Epithelial cell of prostate (primary cell): Measurements from ENCODE around the gene SPAM1.
A peak's percentile ranks its signal among the peaks of the same experiment; 100 is the strongest.
"Not testable (repeated sequence)": the region's sequence is repeated elsewhere in the genome, so short reads cannot be mapped to it uniquely, and the experiment has no call there.

Experiments used
- DNase-seq: peaks from one replicate; pipeline ENCODE4 v3.0.0-alpha.2; 2011; ENCODE audit warnings: low read depth, low spot score
- H3K27ac ChIP-seq: fragments of 450-650 bp; 2 replicates; pipeline ENCODE4 v1.5.1; 2017; ENCODE audit warnings: mild to moderate bottlenecking

SPAM1 gene

GRCh38 chr7:123944395-123944794 is 19.4 kb downstream of the SPAM1 start:
- H3K27ac ChIP-seq, result no peak overlapping the region
- no peak for DNase-seq

GRCh38 chr7:123945938-123946337 is 20.9 kb downstream of the SPAM1 start:
- no peak for DNase-seq
- no peak overlapping the region for H3K27ac ChIP-seq

DNA sequence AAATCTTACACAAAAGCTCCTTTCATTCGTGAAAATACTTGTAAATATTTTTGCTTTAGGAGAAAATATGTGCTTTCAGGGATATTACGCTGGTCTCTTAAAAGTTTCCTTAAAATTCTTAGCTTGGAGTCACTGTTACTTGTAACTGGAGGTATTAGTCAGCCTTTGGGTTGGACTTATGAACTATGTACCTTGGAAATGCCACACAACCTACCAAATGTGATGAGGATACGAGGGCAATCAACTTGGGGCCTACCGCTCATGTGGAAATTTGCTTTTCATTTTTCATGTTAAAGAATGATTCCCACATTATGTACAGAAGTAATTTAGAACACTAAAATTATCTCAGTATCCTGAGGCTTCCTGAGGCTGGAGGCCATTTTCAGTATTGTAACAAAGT is 23.1 kb downstream of the SPAM1 start:
- no peak for DNase-seq
- H3K27ac ChIP-seq, result no peak overlapping the region

DNA sequence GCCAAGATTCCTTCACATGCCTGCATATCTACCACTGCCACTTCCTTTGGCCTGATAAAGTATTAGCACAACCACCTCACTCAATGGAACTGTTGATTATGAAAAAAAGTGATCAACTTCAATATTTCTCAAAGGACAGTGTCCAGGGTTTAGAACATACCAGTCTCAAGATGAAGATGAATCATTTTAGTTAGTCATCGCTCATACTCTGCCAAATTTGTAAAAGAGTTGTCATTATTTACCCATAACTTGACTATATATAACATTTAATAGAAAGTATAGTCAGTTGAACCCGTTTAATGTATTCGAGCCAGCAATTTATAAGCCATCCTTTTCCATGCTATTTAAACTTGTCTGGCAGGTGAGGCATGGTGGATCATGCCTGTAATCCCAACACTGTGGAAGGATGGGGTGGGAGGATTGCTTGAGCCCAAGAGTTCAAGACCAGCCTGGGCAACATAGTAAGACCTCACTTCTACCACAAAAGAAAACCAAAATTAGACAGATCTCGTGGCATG is 33.2 kb downstream of the SPAM1 start:
- H3K27ac ChIP-seq, result no peak overlapping the region
- peak; percentile 20 for DNase-seq

DNA sequence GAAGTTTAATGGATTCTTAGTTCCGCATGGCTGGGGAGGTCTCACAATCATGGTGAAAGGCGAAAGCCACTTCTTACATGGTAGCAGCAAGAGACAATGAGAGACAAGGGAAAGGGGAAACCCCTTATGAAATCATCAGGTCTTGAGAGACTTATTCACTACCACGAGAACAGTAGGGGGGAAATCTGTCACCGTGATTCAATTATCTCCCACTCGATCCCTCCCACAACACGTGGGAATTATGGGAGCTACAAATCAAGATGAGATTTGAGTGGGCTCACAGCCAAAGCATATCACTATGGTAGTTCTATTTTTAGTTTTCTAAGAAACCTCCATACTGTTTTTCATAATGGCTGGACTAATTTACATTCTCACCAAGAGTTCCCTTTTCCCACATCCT is 36.7 kb downstream of the SPAM1 start:
- DNase-seq, result no peak
- H3K27ac ChIP-seq, result no peak overlapping the region

DNA sequence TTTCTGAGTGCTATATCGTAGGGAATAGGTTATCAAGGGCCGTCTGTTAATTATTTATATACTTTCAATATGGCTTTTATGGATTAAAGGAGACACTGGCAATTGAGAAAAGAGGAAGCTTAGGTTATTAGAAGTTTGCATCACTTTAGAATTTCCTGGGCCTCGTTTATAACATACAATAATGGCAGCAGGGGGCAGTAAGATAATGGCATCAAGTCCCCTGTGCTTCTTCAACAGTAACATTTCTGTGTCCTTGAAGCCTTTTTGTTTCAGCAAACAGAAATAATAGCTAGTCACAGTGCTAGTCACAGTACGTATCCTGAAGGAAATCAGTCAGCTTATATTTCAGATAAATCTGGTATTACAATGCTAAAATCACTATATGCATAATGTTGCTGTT is 41.9 kb downstream of the SPAM1 start:
- DNase-seq, result no peak
- no peak overlapping the region for H3K27ac ChIP-seq

DNA sequence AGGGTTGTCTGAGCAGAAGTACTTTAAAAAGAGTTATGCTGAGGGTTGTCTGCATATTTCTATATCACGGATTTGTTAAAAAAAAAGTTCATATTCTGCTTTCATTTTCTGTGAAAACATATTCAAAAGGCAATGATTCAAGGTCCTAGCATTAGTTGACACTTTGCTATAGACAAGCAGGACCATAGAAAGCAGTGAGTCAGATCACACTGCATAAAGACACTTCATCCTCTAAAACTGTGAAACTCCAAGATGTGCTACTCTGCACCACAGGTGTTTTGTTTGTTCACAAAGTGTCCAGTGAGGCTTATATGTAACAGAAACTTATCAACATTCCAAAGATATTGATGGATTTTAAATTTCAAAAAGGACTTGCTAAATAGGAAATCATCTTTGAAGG is 47.0 kb downstream of the SPAM1 start:
- H3K27ac ChIP-seq, result no peak overlapping the region
- no peak for DNase-seq

GRCh38 chr7:123972831-123973230 is 47.8 kb downstream of the SPAM1 start:
- DNase-seq, result no peak
- H3K27ac ChIP-seq, result no peak overlapping the region

- DNase-seq, result peak; percentile 12
- peak overlapping the region; percentile 11 for H3K27ac ChIP-seq
These were observed 49.4 kb downstream of the SPAM1 start for GRCh38 chr7:123974326-123974908.

DNA sequence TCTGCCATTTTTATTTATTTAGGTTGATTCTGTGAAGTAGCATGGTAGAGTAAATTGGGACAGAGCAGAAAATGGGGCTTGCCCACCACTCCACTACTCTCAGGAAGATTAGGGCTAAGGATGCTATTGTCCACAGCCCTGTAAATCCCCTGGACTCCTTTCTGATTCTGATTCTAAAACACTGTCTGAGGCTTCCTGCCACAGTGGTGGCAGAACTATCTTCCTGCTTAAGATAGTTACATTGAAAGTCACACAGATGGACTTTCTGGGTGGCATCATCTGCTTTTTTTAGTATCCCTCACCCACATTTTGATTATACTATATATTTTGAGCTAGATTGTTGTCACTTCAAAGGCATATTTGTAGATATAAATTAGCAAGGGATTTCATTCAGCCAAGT is 50.0 kb downstream of the SPAM1 start:
- no peak for DNase-seq
- H3K27ac ChIP-seq, result no peak overlapping the region

- no peak overlapping the region for H3K27ac ChIP-seq
- no peak for DNase-seq
These were observed 52.0 kb downstream of the SPAM1 start for GRCh38 chr7:123977081-123977480.

DNA sequence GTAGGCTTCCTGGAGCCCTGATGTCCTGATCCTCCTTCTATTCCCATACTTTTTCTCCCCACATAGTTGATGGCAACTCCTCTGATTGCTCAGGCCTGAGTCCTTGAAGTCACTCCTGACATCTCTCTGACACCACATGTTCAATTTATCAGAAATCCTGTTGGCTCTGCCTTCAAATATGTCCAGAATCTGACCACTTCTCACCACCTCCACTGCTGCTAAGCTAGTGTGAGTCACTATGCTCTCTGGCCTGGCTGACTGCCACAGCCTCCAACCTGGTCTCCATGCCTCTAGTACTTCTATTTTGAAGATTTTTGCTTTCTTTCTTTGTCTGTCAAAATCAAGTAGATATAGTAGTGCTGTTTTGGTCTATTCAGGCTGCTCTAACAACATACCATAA is 54.8 kb downstream of the SPAM1 start:
- H3K27ac ChIP-seq, result no peak overlapping the region
- no peak for DNase-seq

GRCh38 chr7:123987445-123987844 is 62.4 kb downstream of the SPAM1 start:
- no peak for DNase-seq
- H3K27ac ChIP-seq, result no peak overlapping the region

DNA sequence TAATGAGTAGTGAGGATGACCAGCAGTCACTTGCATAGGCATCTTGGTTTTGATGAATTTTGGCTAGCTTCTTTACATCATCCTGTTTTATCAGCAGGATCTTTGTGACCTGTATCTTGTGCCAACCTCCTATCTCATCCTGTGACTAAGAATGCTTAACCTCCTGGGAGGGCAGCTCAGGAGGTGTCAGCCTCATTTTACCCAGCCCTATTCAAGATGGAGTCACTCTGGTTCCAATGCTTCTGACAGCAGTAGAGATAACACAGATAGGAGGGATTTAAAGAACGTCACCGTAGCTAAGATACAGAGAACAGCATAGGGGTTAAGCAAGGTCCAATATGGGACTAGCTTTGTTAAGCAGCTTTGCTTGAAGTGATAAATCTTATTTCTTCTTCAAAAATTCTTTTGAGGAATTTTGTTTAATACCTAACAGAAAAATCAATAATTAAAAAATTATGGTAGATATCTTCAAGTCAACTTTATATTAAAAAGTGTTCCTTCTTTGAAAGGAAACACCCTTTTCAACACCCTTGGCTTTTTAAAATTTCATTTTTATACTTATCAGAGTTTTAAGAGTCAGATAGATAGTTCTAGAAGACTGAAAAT is 68.0 kb downstream of the SPAM1 start:
- no peak for DNase-seq
- H3K27ac ChIP-seq, result no peak overlapping the region

DNA sequence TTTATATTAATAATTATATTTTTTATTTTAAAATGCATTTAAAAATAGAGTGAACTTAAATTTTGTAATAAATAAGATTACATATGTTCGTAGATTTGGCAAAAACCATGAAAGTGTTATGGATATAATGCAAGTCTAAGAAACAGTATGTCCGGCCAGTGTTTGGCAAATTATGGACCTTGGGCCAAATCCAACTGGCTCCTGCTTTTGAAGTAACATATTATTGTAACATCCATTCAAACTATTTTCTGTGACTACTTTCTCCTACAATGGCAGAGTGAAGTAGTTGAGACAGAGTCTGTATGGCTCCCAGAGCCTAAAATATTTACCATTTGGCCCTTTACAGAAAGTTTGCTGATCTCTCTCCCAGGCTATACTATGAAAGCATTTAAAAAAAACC is 69.0 kb downstream of the SPAM1 start:
- no peak for DNase-seq
- no peak overlapping the region for H3K27ac ChIP-seq

GRCh38 chr7:123994449-123994848 is 69.4 kb downstream of the SPAM1 start:
- no peak overlapping the region for H3K27ac ChIP-seq
- DNase-seq, result no peak

DNA sequence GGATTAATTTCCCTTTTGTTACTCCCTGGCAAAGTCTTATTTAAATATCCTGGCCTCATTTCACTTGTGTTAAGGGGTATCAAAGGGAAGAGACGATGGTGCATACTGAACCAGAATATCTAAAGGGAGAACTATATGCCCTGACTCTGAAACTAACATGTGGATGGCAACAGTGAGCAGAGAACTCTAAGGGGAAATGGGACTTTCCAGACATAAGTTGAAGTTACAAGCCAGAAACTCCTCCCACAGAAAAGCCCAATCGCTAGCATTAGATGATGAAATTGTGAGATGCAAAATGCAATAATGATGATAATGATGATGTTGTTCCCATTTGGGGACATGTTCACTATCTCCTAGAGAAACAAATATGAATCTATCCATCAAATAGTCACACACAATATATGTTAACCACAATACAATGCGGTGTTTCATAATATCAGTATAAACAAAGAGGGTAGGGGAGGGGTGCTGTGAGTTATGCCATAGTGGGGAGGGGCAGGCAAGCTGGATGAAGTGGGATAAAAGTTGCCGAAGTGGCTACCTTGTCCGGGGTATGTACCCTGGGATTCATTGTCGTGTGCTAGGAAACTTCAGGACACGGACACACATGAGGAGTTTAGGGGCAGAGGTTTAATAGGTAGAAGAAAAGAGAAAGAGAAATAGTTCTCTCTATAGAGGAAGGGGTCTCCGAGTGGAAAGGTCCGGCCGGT is 70.7 kb downstream of the SPAM1 start:
- H3K27ac ChIP-seq, result no peak overlapping the region
- DNase-seq, result no peak

DNA sequence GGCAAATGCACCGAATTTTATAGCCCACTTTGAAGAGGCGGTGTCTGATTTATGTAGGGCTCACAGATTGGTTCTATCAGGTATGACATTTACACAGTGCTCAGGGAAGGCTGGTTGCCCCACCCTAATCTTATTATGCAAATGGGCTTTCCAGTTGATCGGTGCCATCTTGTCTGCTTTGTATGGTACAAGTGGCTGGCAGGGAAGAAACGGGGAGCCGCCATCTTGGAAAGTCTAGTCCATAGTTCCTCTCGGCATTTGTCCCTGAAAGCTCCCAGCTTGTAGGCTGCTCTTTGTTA is 71.2 kb downstream of the SPAM1 start:
- DNase-seq, result no peak

DNA sequence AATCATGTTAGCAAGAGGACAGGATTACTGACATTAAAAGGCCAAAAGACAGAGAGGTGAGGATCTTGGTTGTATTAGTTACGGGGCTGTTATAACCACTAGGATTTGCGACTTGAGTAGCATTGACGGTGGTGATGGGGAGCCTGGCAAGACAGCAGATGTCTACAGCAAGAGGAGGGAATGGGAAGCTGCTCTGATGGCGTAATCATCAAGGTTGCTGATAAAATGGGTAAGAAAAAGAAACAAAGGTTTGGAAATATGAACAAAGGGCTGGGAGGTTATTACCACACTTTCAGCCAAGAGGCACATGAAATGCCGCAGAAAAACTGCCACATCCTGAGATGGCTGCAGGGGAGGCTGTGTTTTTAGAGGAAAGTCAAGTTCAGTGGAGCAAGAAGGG is 73.9 kb downstream of the SPAM1 start:
- DNase-seq, result no peak
- no peak overlapping the region for H3K27ac ChIP-seq

More for the DNA sequence above, 71.2 kb downstream of the SPAM1 start:
- no peak overlapping the region for H3K27ac ChIP-seq

DNA sequence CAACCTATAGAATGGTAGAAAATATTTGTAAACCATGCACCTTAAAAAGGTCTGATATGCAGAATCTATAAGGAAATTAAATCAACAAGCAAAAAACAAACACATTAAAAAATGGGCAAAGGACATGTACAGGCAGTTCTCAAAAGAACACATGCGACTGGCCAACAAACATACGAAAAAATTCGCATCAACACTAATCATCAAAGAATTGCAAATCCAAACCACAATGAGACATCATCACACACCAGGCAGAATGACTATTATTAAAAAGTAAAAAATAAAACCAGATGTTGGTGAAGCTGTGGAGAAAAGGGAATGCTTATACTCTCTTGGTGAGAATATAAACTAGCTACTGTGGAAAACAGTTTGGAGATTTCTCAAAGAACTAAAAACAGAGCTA is 74.7 kb downstream of the SPAM1 start:
- no peak overlapping the region for H3K27ac ChIP-seq
- peak; percentile 6 for DNase-seq

DNA sequence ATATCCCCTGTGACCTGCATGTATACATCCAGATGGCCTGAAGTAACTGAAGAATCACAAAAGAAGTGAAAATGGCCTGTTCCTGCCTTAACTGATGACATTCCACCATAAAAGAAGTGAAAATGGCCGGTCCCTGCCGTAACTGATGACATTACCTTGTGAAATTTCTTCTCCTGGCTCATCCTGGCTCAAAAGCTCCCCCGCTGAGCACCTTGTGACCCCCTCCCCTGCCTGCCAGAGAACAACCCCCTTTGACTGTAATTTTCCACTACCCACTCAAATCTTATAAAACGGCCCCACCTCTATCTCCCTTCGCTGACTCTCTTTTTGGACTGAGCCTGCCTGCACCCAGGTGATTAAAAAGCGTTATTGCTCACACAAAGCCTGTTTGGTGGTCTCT is 83.3 kb downstream of the SPAM1 start:
- H3K27ac ChIP-seq, result not testable (repeated sequence)

DNA sequence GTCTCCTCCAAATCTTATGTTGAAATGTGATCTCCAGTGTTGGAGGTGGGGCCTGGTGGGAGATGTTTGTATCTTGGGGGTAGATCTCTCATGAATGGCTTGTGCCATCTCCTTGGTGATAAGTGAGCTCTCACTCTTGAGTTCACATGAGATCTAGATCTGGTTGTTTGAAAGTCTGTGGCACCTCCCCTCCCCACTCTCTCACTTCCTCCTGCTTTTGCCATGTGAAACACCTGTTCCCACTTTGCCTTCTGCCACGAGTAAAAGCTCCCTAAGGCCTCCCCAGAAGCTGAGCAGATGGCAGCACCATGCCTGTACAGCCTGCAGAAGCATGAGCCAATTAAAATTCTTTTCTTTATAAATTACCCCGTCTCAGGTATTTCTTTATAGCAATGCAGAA is 84.3 kb downstream of the SPAM1 start:
- no peak overlapping the region for H3K27ac ChIP-seq
- no peak for DNase-seq

More for the DNA sequence above, 83.3 kb downstream of the SPAM1 start:
- DNase-seq, result not testable (repeated sequence)
